ENCODE measurements around the gene PTX4.
"Not testable (repeated sequence)": the region's sequence is repeated elsewhere in the genome, so short reads cannot be mapped to it uniquely, and the experiment has no call there.

DNA sequence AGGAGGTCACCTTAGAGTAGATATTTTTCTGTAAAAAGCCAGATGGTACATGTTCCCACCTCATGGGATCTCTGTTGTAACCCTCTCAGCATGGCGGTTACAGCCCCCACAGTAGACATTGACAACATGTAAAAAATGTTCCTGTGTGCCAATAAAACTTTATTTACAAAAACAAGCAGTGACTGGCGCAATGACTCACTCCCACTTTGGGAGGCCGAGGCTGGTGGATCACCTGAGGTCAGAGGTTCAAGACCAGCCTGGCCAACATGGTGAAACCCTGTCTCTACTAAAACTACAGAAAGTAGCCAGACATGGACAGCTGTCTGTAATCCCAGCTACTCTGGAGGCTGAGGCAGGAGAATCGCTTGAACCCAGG is 49.1 kb downstream of the PTX4 start:
- TF ChIP-seq, protein P1, sequence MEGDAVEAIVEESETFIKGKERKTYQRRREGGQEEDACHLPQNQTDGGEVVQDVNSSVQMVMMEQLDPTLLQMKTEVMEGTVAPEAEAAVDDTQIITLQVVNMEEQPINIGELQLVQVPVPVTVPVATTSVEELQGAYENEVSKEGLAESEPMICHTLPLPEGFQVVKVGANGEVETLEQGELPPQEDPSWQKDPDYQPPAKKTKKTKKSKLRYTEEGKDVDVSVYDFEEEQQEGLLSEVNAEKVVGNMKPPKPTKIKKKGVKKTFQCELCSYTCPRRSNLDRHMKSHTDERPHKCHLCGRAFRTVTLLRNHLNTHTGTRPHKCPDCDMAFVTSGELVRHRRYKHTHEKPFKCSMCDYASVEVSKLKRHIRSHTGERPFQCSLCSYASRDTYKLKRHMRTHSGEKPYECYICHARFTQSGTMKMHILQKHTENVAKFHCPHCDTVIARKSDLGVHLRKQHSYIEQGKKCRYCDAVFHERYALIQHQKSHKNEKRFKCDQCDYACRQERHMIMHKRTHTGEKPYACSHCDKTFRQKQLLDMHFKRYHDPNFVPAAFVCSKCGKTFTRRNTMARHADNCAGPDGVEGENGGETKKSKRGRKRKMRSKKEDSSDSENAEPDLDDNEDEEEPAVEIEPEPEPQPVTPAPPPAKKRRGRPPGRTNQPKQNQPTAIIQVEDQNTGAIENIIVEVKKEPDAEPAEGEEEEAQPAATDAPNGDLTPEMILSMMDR (IDR thresholded peaks at IDR 0.05): not testable (repeated sequence)
- not testable (repeated sequence) for TF ChIP-seq POLR2AphosphoS5 (IDR thresholded peaks at IDR 0.05)
